Activated T-cell treated with anti-CD3 and anti-CD28 coated beads for 1 hour (primary cell): ENCODE measurements around the gene PROKR1.
"Not testable (repeated sequence)": the region's sequence is repeated elsewhere in the genome, so short reads cannot be mapped to it uniquely, and the experiment has no call there.

Source experiments
- DNase-seq: peaks from one replicate; pipeline ENCODE4 v3.0.0-alpha.2; 2020; ENCODE audit warnings: low read depth

The PROKR1 gene

GRCh38 chr2:68643011-68643873, at the start of gene PROKR1:
PROKR1 (plus strand) TSS chr2:68643579; CDS start chr2:68645822, 2,243 bp downstream.
- DNase-seq, result no peak

DNA sequence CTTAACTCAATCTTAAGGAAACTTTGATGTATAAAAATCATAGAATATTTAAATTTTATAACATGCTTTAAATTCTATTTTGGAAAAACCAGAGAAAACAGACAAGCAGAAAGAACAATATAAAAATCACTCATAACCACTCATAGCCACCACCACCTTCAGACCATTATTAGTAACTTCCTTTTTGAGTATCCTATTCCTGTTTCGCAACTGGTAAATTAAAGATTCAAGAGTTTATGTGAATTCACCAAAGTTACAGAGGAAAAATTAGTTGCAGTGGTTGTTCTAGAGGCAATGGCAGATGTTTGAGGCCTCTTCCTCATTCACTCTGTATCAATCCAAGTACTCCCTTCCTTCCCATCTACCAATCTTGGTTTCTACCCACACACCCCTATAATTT, 49.3 kb upstream of the PROKR1 start:
- no peak for DNase-seq

- peak; percentile 31 for DNase-seq
Observed at GRCh38 chr2:68594674-68595492, 48.5 kb upstream of the PROKR1 start.

DNA sequence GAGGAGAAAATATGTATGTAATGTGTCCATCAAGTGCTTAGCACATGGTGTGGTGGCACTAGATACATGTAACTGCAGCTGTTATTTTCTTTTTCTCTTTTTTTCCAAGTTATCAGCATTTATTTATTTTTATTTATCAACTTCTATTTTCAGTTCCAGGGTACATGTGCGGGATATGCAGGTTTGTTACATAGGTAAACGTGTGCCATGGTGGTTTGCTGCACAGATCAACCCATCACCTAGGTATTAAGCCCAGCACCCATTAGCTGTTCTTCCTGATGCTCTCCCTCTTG, 47.9 kb upstream of the PROKR1 start:
- not testable (repeated sequence) for DNase-seq

DNA sequence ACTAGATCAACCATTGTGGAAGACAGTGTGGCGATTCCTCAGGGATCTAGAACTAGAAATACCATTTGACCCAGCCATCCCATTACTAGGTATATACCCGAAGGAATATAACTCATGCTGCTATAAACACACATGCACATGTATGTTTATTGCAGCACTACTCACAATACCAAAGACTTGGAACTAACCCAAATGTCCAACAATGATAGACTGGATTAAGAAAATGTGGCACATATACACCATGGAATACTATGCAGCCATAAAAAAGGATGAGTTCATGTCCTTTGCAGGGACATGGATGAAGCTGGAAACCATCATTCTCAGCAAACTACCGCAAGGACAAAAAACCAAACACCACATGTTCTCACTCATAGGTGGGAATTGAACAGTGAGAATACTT, 42.9 kb upstream of the PROKR1 start:
- DNase-seq, result not testable (repeated sequence)

DNA sequence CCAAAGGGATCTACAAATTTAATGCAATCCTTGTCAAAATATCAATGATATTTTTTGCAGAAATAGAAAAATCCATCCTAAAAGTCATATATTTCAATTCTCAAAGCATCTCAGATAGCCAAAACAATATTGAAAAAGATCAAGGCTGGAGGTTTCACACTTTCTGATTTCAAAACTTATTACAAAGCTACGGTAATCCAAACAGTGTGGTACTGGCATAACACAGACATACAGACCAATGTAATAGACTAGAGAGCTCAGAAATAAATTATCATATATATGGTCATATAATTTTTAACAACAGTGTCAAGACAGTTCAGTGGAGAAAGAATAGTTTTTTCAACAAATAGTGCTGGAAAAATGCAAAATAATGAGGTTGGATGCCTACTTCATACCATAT, 40.3 kb upstream of the PROKR1 start:
- no peak for DNase-seq

DNA sequence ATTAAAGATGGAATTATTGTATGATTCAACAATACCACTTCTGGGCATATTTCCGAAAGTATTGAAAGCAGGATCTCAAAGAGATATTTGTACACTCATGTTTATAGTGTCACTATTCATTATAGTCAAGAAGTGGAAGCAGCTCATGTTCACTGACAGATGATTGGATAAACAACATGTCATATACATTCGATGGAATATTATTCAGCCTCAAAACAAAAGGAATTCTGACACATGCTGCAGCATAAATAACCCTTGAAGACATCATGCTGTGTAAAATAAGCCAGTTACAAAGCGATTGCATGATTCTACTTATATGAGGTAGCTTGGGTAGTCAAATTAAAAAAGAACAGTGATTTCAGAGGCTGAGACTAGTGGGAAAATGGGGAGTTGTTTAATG, 39.3 kb upstream of the PROKR1 start:
- no peak for DNase-seq

DNA sequence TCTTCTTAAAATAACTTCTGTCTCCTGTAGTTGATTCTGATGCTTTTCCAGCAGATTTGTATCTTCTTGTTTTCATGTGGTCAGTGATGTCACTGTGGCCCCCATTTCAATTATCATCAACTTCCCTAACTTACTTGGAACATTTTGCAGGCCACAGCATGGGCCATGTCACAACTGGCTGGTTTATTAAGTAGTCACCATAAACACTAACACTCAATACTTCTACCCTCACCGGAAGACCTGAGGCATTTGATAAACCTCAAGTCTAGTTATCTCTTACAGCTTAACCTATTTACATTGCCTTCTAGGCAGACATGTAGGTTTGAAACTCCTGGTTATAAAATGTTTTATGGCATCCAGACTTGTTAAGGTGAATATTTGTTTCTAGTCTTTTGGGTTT, 37.4 kb upstream of the PROKR1 start:
- DNase-seq, result no peak

GRCh38 chr2:68606759-68607158, 36.6 kb upstream of the PROKR1 start:
- no peak for DNase-seq

DNA sequence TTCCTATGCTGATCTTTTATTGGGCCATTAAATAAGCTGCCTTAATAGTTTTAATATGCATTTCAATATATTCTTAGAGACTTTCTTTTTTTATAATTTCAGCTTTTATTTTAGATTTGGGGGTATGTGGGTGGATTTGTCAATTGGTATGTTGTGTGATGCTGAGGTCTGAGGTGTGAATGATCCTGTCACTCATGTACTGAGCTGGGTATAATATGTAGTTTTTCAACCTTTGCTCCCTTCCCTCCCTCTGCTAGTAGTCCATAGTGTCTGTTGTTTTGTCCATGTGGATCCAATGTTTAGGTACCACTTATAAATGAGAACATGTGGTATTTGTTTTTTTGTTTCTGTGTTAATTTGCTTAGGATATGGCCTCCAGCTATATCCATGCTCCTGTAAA, 35.5 kb upstream of the PROKR1 start:
- DNase-seq, result no peak

- no peak for DNase-seq
Observed at GRCh38 chr2:68612765-68613519, 30.4 kb upstream of the PROKR1 start.

GRCh38 chr2:68620772-68621171, 22.6 kb upstream of the PROKR1 start:
- no peak for DNase-seq

DNA sequence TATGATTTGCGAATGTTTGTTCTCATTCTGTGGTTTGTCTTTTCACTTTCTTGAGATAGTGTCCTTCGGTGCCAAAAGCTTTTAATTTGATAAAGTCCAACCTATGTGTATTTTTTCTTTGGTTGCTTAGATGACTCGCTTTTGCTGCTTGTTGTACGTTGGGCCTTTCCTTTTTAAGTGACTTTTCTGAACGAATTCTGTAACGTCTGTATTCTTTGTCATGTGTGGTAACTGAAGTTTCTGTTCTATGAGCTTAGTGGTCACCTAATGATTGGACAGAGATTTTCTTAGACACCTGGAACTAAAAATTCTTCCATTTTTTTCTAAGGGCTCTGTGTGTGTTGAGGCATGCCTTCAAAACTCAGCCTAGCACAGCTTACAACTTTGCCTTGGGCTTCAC, 19.6 kb upstream of the PROKR1 start:
- DNase-seq, result no peak

GRCh38 chr2:68627615-68628014, 15.8 kb upstream of the PROKR1 start:
- DNase-seq, result no peak

- DNase-seq, result no peak
Observed at GRCh38 chr2:68632021-68632420, 11.4 kb upstream of the PROKR1 start.

- DNase-seq, result no peak
Observed at GRCh38 chr2:68637047-68637446, 6.3 kb upstream of the PROKR1 start.

DNA sequence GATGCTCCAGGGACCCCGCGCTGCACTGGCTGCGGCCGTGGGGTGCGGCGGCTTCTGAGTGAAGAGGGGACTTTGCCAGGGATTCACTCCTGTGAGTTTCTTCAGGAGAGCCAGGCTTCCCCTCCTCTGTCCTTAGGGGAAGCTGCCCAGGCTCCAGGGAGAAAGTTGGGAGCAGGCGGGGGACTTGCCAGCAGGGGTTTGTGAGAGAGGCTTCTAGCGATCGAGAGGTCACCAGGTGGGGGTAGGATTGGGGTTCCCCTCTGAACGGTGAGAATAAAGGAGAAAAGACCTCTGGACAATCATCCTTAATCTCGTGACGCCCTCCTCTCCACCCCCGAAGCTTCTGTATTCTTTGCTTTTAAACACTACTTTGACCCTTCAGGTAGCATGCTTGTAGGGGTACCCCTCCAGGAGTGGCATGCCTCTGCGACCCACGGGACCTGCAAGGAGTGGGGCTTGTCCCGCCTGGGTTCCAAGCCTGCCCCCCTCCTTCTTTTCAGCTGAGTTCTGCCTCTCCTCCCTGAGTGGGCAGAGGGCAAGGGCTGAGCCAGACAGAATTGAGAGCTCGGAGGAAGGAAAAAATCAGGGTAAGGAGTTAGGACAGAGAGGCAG, 601 bp downstream of the PROKR1 start:
- no peak for DNase-seq

DNA sequence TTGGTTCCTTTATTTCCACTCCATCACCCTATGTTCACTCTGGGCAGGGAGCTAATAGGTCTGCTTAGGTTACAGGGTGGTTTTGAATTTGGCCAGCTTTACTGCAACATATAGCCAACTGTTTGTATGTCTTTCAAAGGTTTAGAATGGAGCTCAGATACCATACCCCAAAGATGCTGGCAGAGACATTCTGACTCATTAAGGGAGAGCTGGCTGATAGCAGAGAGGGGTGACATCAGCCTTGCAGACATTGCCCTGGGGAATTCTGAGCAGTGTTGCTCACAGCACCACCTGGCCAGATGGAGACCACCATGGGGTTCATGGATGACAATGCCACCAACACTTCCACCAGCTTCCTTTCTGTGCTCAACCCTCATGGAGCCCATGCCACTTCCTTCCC, 2.1 kb downstream of the PROKR1 start:
- DNase-seq, result no peak

GRCh38 chr2:68646303-68646702, 2.9 kb downstream of the PROKR1 start:
- DNase-seq, result no peak

GRCh38 chr2:68650645-68651044, 7.3 kb downstream of the PROKR1 start:
- no peak for DNase-seq

DNA sequence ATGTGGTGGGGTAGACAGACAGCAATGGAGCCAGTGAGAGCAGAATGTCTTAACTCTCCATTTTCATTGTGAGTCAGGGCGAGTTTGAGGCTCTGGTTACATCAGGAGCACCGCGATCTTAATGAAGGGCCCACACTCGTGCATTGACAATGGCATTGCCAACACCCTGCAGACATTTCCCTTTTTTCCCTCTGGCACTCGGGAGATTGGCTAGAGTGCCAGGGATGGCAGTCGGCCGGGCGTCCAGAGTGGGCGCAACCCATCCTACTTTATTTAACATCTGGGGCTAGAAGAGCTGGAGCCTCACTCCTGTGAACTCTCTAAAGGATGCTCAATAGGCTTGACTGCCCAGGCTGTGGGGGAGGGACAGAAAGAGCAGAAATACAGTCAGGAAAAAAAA, 9.7 kb downstream of the PROKR1 start:
- no peak for DNase-seq

- DNase-seq, result no peak
Observed at GRCh38 chr2:68653538-68653982, 10.2 kb downstream of the PROKR1 start.
